Uterus (tissue), 2 donors: ENCODE measurements around the gene LRR1.

ENCODE experiments used
- POLR2A ChIP-seq, 2 donors: fragments of 450-650 bp; IDR thresholded peaks; one replicate each; pipeline ENCODE4 v1.6.1; 2016; ENCODE audit warnings: antibody characterized with exemption in 2 of 2, mild to moderate bottlenecking in 1 of 2, moderate library complexity in 1 of 2
- TF ChIP-seq, protein P1 (sequence below), 4 experiments: fragments of 200-600 bp in 2 of 4; fragments of 450-650 bp in 2 of 4; sonication (generic) in 2 of 4; IDR thresholded peaks; one replicate each; pipeline ENCODE4 v1.5.1; 2016 to 2019; ENCODE audit warnings: antibody characterized with exemption in 4 of 4, mild to moderate bottlenecking in 2 of 4, moderate library complexity in 1 of 4

DNA sequence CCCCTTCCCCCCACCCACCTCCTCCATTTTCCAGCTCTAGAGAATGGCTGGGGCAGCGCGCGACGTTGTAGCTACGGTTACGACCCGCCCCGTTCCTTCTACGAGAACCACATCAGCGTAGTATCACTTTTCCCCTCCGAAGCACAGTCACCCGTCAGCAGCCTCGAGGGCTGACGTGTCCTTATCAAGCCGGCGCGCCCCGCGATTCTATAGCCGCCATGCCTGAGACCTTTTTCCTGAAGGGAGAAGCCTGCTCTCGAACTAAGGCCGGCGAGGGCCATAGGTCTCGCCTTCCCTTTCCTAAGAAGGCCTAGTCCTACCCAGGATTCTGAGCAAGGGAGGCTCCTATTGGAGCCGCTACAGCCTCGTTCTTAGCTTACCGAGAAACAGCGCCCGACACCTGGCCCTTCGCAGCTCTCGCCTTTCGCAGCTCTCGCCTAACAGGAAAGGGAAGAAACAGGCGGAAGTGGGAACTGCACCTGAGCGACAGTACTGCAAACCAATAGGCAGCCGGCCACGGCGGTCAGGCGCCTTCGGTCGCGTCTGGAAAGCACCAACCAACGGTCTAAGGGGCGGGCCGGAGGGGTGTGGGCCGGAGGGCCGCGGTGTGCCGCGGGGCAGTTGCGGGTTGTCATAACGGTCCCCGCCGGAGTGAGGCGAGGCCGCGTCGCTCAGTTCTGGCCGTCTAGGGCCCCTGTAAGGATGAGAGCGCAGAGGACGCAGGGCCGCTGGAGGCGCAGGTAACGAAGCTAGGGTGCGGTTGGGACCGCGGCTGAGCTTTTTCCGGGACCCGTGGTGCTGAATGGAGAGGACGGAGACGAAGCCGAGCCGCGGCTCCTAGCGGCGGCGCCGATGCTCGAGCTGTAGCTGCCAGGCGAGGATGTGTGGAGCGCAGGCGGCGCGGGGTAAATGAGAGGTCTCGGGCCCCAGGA is 21.7 kb downstream of the LRR1 start, which contains the start of the genes MGAT2 and RPL36AL:
- peak; percentile 95 to 98 for TF ChIP-seq POLR2A (IDR thresholded peaks at IDR 0.05)
- TF ChIP-seq, protein P1, sequence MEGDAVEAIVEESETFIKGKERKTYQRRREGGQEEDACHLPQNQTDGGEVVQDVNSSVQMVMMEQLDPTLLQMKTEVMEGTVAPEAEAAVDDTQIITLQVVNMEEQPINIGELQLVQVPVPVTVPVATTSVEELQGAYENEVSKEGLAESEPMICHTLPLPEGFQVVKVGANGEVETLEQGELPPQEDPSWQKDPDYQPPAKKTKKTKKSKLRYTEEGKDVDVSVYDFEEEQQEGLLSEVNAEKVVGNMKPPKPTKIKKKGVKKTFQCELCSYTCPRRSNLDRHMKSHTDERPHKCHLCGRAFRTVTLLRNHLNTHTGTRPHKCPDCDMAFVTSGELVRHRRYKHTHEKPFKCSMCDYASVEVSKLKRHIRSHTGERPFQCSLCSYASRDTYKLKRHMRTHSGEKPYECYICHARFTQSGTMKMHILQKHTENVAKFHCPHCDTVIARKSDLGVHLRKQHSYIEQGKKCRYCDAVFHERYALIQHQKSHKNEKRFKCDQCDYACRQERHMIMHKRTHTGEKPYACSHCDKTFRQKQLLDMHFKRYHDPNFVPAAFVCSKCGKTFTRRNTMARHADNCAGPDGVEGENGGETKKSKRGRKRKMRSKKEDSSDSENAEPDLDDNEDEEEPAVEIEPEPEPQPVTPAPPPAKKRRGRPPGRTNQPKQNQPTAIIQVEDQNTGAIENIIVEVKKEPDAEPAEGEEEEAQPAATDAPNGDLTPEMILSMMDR (IDR thresholded peaks at IDR 0.05), result peak in 3 of 4 experiments; percentile 20 to 30 (median 24)
